Measurements from ENCODE around the gene MAPK12. TPM values are rescaled to one million over a fixed set of nuclear protein-coding genes. Genes with fewer than 3 reads are reported as not detected.

Gene MAPK12
- total RNA-seq, result 10 to 100 TPM; 12.3 to 32.0 (median 24.1) TPM

GRCh38 chr22:50261615-50262459 lies at the start of gene MAPK12:
MAPK12 (minus strand) TSS chr22:50261683; CDS start chr22:50261509, 174 bp downstream.
- peak within 1 kb of the TSS; percentile 24 to 52 (median 34) for H3K4me3 ChIP-seq
- H3K4me1 ChIP-seq, result peaks cover 0 to 31% (median 4%) of the 10 kb centered on the region in 4 donors
- WGBS, 2 donors, result 4 to 21% methylated on average over 10 to 29 of the region's 61 CpGs
- TF ChIP-seq CTCF (IDR thresholded peaks at IDR 0.05), result no peak
- no peak for TF ChIP-seq EP300 (IDR thresholded peaks at IDR 0.05)
- no peak for TF ChIP-seq POLR2A (IDR thresholded peaks at IDR 0.05)
- H3K27ac ChIP-seq, result peak within 1 kb of the TSS in 1 of 4 donors; percentile 36
- peaks cover 0 to 63% of the 10 kb centered on the region in 2 donors for H3K27me3 ChIP-seq
- H3K9me3 ChIP-seq, result no peaks in the 10 kb centered on the region
- no peaks in the 10 kb centered on the region for H3K36me3 ChIP-seq
- no peak for DNase-seq (ENCODE audit: low spot score in 2 of 2)

GRCh38 chr22:50310949-50311444 lies 49.5 kb upstream of the MAPK12 start:
- no peak overlapping the region for H3K27ac ChIP-seq
- no peaks in the 10 kb centered on the region for H3K9me3 ChIP-seq
- peaks cover 0 to 38% (median 0%) of the 10 kb centered on the region in 3 donors for H3K36me3 ChIP-seq
- H3K4me3 ChIP-seq, result no peak overlapping the region
- no peaks in the 10 kb centered on the region for H3K27me3 ChIP-seq
- no peak for DNase-seq (ENCODE audit: low spot score in 2 of 2)
- H3K4me1 ChIP-seq, result peaks cover 0 to 36% (median 27%) of the 10 kb centered on the region in 4 donors
- TF ChIP-seq POLR2A (IDR thresholded peaks at IDR 0.05) (no peak), CTCF (IDR thresholded peaks at IDR 0.05) (no peak), EP300 (IDR thresholded peaks at IDR 0.05) (no peak)
- WGBS, 2 donors, result 84% methylated on average over 8 to 16 of the region's 16 CpGs

- H3K9me3 ChIP-seq, result no peaks in the 10 kb centered on the region
- H3K27me3 ChIP-seq, result no peaks in the 10 kb centered on the region
- H3K27ac ChIP-seq, result peak overlapping the region in 2 of 4 donors; percentile 92 to 97
- H3K4me1 ChIP-seq, result peaks cover 2 to 44% (median 34%) of the 10 kb centered on the region in 4 donors
- TF ChIP-seq CTCF (IDR thresholded peaks at IDR 0.05), result no peak
- TF ChIP-seq EP300 (IDR thresholded peaks at IDR 0.05), result no peak
- TF ChIP-seq POLR2A (IDR thresholded peaks at IDR 0.05), result no peak
- no peak for DNase-seq (ENCODE audit: low spot score in 2 of 2)
- H3K4me3 ChIP-seq, result no peak overlapping the region
- 83 to 84% methylated on average over 18 to 21 of the region's 21 CpGs for WGBS, 2 donors
- peaks cover 0 to 30% (median 0%) of the 10 kb centered on the region in 3 donors for H3K36me3 ChIP-seq
These were observed 48.7 kb upstream of the MAPK12 start for GRCh38 chr22:50310031-50310722.

GRCh38 chr22:50309601-50309991 lies 48.1 kb upstream of the MAPK12 start:
- Histone ChIP-seq H3K4me1 (peaks cover 8 to 45% (median 38%) of the 10 kb centered on the region in 4 donors), H3K27me3 (no peaks in the 10 kb centered on the region), H3K4me3 (no peak overlapping the region), H3K27ac (peak overlapping the region; percentile 79 to 97 (median 86)), H3K9me3 (no peaks in the 10 kb centered on the region), H3K36me3 (peaks cover 0 to 29% (median 0%) of the 10 kb centered on the region in 3 donors)
- DNase-seq (ENCODE audit: low spot score in 2 of 2), result no peak
- TF ChIP-seq POLR2A (IDR thresholded peaks at IDR 0.05) (no peak), CTCF (IDR thresholded peaks at IDR 0.05) (no peak), EP300 (IDR thresholded peaks at IDR 0.05) (no peak)
- WGBS, 2 donors, result 74 to 88% methylated on average over 6 to 7 of the region's 7 CpGs
